Measurements from ENCODE around the gene ATP9B.

- TF ChIP-seq YY1 (IDR thresholded peaks at IDR 0.05; ENCODE audit: insufficient read depth, insufficient read length) (no peak), ZNF274 (IDR thresholded peaks at IDR 0.05; ENCODE audit: low read depth, low read length) (no peak)
Measured at GRCh38 chr18:79274823-79275222, 205.6 kb downstream of the ATP9B start.
